ENCODE data around the gene ZNF44. TPM values are rescaled to one million over a fixed set of nuclear protein-coding genes. Genes with fewer than 3 reads are reported as not detected.

ZNF44 gene
- total RNA-seq, 1 donor from 2014 or later = 8.6 TPM

DNA sequence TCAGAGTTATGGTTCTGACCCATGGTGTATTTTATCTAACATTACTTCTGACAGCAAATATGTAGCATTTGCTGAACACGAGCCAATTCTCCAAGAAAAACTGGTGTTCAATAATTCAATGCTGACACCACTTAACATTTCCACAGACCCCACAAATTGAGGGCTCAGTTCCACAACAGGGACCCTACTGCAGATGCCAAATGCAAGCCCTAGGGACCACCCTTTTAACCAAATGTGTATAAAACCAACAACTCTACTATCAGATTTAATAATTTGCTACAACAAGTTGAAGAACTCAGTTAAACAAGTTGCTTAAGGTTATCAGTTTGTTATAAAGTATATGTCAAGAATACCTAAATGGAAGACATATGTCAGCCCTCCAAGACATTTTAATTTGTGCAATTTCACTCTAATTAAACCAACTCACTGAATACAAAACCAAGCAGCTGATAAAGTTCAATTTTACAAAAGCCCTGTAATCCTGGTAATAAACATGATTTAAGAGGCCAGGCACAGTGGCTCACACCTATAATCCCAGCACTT, 6.7 kb downstream of the ZNF44 start:
- no peak for DNase-seq (ENCODE audit: low spot score)
- H3K4me3 Mint-ChIP-seq (ENCODE audit: low read depth) = no peak overlapping the region
- no peaks in the 10 kb centered on the region for H3K27me3 Mint-ChIP-seq (ENCODE audit: low read depth)
- intact Hi-C loops (cut with micrococcal nuclease) = no loop called here
- H3K36me3 Mint-ChIP-seq (ENCODE audit: low read depth) = peaks cover 76% of the 10 kb centered on the region
- H3K9me3 Mint-ChIP-seq = peaks cover 29% of the 10 kb centered on the region
- no peak overlapping the region for H3K27ac Mint-ChIP-seq
- H3K4me1 Mint-ChIP-seq (ENCODE audit: low read depth) = peaks cover 26% of the 10 kb centered on the region

DNA sequence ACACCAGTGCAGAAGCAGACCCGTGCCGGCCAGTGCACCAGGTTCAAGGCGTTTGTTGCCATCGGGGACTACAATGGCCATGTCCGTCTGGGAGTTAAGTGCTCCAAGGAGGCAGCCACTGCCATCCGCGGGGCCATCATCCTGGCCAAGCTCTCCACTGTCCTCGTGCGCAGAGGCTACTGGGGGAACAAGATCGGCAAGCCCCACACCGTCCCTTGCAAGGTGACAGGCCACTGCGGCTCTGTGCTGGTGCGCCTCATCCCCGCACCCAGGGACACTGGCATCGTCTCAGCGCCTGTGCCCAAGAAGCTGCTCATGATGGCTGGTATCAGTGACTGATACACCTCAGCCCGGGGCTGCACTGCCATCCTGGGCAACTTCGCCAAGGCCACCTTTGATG, 10.1 kb downstream of the ZNF44 start:
- H3K4me1 Mint-ChIP-seq (ENCODE audit: low read depth) = peaks cover 10% of the 10 kb centered on the region
- H3K9me3 Mint-ChIP-seq = peaks cover 50% of the 10 kb centered on the region
- no peak for DNase-seq (ENCODE audit: low spot score)
- intact Hi-C loops (cut with micrococcal nuclease) = no loop called here
- H3K36me3 Mint-ChIP-seq (ENCODE audit: low read depth) = peaks cover 83% of the 10 kb centered on the region
- no peak overlapping the region for H3K27ac Mint-ChIP-seq
- no peaks in the 10 kb centered on the region for H3K27me3 Mint-ChIP-seq (ENCODE audit: low read depth)
- H3K4me3 Mint-ChIP-seq (ENCODE audit: low read depth) = no peak overlapping the region

DNA sequence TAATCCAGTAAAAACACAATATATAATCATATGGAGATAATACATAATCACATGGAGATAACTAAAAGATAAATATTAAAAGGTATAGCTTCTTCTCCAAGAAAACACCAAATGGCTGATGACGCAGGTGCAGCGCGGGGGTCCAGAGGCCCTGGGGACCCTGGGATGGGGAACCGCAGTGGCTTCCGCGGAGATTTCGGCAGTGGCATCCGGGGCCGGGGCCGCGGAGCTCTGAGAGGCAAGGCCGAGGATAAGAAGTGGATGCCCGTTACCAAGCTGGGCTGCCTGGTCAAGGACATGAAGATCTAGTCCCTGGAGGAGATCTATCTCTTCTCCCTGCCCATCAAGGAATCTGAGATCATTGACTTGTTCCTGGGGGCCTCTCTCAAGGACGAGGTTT, 10.5 kb downstream of the ZNF44 start:
- Mint-ChIP-seq H3K9me3 (peaks cover 54% of the 10 kb centered on the region), H3K27me3 (ENCODE audit: low read depth) (no peaks in the 10 kb centered on the region), H3K4me3 (ENCODE audit: low read depth) (no peak overlapping the region), H3K4me1 (ENCODE audit: low read depth) (peaks cover 6% of the 10 kb centered on the region), H3K36me3 (ENCODE audit: low read depth) (peaks cover 83% of the 10 kb centered on the region), H3K27ac (no peak overlapping the region)
- intact Hi-C loops (cut with micrococcal nuclease) = no loop called here
- no peak for DNase-seq (ENCODE audit: low spot score)

DNA sequence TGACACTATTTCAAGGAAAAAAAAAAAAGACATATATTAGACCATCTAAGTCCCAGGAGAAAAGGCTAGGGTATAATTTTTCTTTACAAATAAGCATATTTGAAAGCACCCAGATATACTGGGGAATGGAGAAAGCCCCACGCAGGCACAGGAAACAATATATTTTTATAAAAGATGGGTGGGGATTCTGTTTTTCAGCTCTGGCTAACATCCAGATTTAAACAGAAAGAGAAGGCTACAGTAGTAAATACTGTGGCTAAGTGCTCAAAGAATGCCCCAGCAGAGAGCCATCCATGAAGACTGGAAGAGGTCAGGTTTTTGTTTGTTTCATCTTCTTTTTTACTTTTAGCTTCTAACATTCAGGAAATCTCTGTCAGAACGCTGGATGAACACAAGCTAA, 16.0 kb downstream of the ZNF44 start:
- Mint-ChIP-seq H3K27ac (no peak overlapping the region), H3K27me3 (ENCODE audit: low read depth) (no peaks in the 10 kb centered on the region), H3K9me3 (peaks cover 80% of the 10 kb centered on the region), H3K4me1 (ENCODE audit: low read depth) (no peaks in the 10 kb centered on the region), H3K36me3 (ENCODE audit: low read depth) (peaks cover 86% of the 10 kb centered on the region), H3K4me3 (ENCODE audit: low read depth) (no peak overlapping the region)
- intact Hi-C loops (cut with micrococcal nuclease) = no loop called here
- no peak for DNase-seq (ENCODE audit: low spot score)

DNA sequence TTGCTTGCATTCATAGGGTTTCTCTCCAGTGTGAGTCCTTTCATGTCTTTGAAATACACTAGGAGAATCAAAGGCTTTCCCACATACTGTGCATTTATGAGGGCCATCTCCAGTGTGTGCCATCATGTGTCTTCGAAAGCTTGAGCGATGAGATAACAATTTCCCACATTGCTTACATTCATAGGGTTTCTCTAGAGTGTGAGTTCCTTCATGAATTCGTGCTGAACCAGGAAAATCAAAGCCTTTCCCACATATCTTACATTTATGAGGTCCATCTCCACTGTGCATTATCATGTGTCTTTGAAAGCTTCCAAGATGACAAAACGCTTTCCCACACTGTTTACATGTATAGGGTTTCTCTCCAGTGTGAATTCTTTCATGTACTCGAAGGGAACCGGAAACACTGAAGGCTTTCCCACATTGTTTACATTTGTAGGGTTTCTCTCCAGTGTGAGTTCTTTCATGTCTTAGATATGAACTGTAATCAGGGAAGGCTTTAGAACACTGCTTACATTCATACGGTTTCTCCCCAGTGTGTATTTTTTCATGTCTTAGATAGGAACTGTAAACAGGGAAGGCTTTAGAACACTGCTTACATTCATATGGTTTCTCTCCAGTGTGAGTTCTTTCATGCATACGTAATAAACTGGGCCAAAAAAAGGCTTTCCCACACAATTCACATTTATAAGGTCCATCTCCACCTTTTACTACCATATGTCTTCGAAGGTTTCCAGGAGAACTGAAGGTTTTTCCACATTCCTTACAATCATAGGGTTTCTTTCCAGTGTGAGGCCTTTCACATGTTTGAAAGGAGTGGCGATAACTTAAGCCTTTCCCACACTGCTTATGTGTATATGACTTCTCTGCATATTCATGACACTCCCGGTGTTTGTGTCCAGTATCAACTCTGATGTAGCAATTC, 21.4 kb downstream of the ZNF44 start:
- no peak for DNase-seq (ENCODE audit: low spot score)
- Mint-ChIP-seq H3K4me1 (ENCODE audit: low read depth) (no peaks in the 10 kb centered on the region), H3K27ac (no peak overlapping the region), H3K27me3 (ENCODE audit: low read depth) (no peaks in the 10 kb centered on the region), H3K4me3 (ENCODE audit: low read depth) (no peak overlapping the region), H3K36me3 (ENCODE audit: low read depth) (peaks cover 85% of the 10 kb centered on the region), H3K9me3 (peaks cover 83% of the 10 kb centered on the region)
- intact Hi-C loops (cut with micrococcal nuclease) = no loop called here

DNA sequence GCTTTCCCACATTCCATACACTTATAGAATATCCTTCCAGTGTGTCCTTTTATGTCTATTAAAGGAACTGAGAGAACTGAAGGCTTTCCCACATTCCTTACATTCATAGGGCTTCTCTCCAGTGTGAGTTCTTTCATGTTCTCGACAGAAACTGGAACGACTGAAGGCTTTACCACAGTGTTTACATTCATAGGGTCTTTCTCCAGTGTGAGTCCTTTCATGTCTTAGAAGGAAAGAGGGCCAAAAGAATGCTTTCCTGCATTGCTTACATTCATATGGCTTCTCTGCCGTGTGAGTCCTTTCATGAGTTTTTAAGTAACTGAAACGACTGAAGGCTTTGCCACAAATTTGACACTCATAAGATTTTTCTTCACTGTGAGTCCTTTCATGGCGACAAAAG, 22.3 kb downstream of the ZNF44 start:
- Mint-ChIP-seq H3K4me3 (ENCODE audit: low read depth) (no peak overlapping the region), H3K9me3 (peaks cover 84% of the 10 kb centered on the region), H3K27me3 (ENCODE audit: low read depth) (no peaks in the 10 kb centered on the region), H3K27ac (no peak overlapping the region), H3K36me3 (ENCODE audit: low read depth) (peaks cover 81% of the 10 kb centered on the region), H3K4me1 (ENCODE audit: low read depth) (no peaks in the 10 kb centered on the region)
- intact Hi-C loops (cut with micrococcal nuclease) = no loop called here
- DNase-seq (ENCODE audit: low spot score) = no peak

DNA sequence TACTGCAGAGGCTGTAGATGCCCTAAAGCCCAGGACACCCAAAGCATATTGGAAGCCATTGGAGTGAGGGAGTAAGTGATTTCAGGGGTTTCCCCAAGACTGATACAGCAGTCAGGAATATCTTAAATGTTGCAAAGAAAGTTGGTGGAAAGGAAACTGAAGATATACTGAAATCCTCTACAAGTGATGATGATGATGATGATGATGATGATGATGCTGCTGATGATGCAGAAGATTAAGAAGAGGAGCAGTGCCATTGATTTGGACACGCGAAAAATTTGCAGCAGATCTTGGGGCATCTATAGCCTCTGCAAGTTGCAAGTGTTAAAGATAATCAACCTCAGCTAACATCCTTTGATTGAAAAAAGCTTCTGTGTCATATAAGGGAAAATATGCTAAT, 23.8 kb downstream of the ZNF44 start:
- peaks cover 69% of the 10 kb centered on the region for H3K36me3 Mint-ChIP-seq (ENCODE audit: low read depth)
- H3K4me1 Mint-ChIP-seq (ENCODE audit: low read depth) = no peaks in the 10 kb centered on the region
- intact Hi-C loops (cut with micrococcal nuclease) = no loop called here
- H3K9me3 Mint-ChIP-seq = peaks cover 77% of the 10 kb centered on the region
- H3K27me3 Mint-ChIP-seq (ENCODE audit: low read depth) = no peaks in the 10 kb centered on the region
- no peak overlapping the region for H3K4me3 Mint-ChIP-seq (ENCODE audit: low read depth)
- no peak for DNase-seq (ENCODE audit: low spot score)
- H3K27ac Mint-ChIP-seq = no peak overlapping the region

DNA sequence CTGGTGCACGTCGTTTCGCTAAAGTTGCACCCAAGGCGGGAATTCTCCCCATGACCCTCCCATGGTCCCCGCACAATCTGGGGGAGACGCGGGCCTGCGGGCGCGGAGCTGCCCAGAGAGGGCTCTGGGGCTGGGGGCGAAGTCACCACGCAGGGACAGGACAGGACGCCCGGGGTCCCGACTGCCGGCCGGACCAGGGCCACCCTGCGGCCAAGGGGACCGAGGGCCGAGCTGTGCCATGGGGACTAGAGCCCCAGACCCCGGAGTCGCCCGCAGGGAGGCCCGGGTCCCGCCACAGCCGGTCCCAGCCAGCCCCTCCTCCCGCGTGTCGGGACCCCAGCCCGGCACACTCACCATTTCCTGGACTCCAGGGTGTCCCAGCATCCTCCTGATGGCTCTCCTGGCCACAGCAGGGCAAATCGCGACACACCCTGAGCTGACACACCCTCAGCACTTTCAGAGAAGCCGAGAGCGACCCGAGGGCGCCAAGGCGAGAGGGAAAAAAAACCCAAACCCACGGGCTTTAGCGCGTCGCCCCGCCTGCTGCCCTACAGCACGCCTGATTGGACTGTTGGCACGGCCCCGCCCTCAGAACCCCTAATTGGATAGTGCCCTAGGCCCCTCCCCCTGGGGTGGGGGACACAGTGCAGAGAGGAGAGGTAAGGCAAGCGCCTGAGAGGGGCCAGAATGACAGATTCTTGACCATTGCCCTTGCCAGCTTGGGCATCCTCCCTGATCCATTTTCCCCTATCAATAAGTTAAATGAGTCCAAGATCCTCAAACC, 28.6 kb downstream of the ZNF44 start:
- H3K4me3 Mint-ChIP-seq (ENCODE audit: low read depth) = no peak overlapping the region
- H3K9me3 Mint-ChIP-seq = peaks cover 66% of the 10 kb centered on the region
- H3K27me3 Mint-ChIP-seq (ENCODE audit: low read depth) = no peaks in the 10 kb centered on the region
- intact Hi-C loops (cut with micrococcal nuclease) = no loop called here
- H3K4me1 Mint-ChIP-seq (ENCODE audit: low read depth) = no peaks in the 10 kb centered on the region
- no peak overlapping the region for H3K27ac Mint-ChIP-seq
- H3K36me3 Mint-ChIP-seq (ENCODE audit: low read depth) = peaks cover 34% of the 10 kb centered on the region
- DNase-seq (ENCODE audit: low spot score) = no peak

DNA sequence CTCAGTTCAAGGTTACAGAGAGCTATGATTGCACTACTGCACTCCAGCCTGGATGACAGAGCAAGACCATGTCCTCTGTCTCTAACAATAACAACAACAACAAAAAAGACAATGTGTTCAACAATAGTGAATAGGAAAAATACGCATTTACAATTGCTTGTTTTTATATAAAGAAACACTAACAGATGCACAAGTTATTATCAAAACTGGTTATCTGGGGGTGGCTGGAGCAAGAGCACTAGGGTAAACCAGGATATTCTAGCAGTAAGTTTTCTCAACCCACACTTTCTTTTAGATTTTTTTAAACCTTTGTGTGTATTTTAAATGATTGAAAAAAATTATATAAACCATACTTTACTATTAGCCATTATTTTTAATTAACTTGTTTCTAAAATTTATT, 33.1 kb downstream of the ZNF44 start:
- DNase-seq (ENCODE audit: low spot score) = no peak
- intact Hi-C loops (cut with micrococcal nuclease) = no loop called here
- Mint-ChIP-seq H3K36me3 (ENCODE audit: low read depth) (peaks cover 10% of the 10 kb centered on the region), H3K4me1 (ENCODE audit: low read depth) (no peaks in the 10 kb centered on the region), H3K4me3 (ENCODE audit: low read depth) (no peak overlapping the region), H3K9me3 (peaks cover 54% of the 10 kb centered on the region), H3K27me3 (ENCODE audit: low read depth) (no peaks in the 10 kb centered on the region), H3K27ac (no peak overlapping the region)

DNA sequence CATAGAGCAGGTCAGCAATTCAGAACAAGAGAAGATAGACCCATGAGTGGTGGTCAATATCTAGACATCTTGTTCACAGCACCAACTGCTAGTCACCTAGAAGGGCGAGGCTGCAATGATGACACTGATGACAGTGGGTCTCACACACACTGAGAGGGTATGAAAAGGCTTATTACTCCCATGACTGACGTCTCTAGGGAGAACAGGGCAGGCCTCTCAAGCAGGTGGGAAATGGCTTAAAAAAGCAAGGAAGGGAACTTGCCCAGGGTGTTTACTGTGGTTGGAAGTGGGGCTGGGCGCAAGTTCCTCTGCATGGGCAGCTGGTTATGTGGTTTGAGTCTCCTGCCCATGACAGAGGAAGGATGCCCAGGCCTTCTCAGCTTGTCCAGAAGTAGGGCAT, 33.8 kb downstream of the ZNF44 start:
- H3K27ac Mint-ChIP-seq = no peak overlapping the region
- H3K9me3 Mint-ChIP-seq = peaks cover 61% of the 10 kb centered on the region
- H3K27me3 Mint-ChIP-seq (ENCODE audit: low read depth) = no peaks in the 10 kb centered on the region
- DNase-seq (ENCODE audit: low spot score) = no peak
- H3K4me1 Mint-ChIP-seq (ENCODE audit: low read depth) = no peaks in the 10 kb centered on the region
- no peak overlapping the region for H3K4me3 Mint-ChIP-seq (ENCODE audit: low read depth)
- H3K36me3 Mint-ChIP-seq (ENCODE audit: low read depth) = peaks cover 10% of the 10 kb centered on the region
- intact Hi-C loops (cut with micrococcal nuclease) = no loop called here

DNA sequence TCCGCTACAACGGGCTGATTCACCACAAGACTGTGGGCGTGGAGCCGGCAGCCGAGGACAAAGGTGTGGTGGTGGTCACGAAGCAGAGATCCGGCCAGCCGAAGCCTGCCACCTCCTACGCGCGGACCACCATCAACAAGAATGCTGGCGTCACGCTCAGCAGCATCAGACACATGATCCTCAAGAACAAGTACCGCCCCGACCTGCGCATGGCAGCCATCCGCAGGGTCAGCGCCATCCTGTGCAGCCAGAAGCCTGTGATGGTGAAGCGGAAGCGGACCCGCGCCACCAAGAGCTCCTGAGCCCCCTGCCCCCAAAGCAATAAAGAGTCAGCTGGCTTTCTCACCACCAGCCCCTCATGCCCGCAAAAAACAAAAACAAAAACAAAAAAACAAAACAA, 34.4 kb downstream of the ZNF44 start:
- H3K4me1 Mint-ChIP-seq (ENCODE audit: low read depth) = no peaks in the 10 kb centered on the region
- H3K27ac Mint-ChIP-seq = no peak overlapping the region
- no peak overlapping the region for H3K4me3 Mint-ChIP-seq (ENCODE audit: low read depth)
- peaks cover 5% of the 10 kb centered on the region for H3K36me3 Mint-ChIP-seq (ENCODE audit: low read depth)
- H3K9me3 Mint-ChIP-seq = peaks cover 60% of the 10 kb centered on the region
- intact Hi-C loops (cut with micrococcal nuclease) = no loop called here
- no peak for DNase-seq (ENCODE audit: low spot score)
- H3K27me3 Mint-ChIP-seq (ENCODE audit: low read depth) = no peaks in the 10 kb centered on the region

DNA sequence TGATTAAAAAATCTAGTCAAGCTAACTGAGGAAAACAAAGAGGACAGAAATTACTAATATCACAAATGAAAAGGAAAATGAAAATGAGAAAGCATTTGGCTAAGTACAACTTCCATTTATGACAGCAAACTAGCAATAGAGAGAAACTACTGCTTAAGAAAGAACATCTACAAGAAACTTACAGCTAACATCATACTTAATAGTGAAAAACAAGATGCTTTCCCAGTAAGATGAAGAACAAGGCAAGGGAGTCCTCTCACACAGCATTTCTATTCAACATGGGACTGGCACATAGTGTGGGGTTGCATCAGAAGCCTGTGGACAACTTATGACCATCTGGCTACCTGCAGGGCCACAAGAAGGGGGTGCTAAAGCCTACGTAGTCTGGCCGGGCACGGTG, 39.3 kb downstream of the ZNF44 start:
- no peaks in the 10 kb centered on the region for H3K4me1 Mint-ChIP-seq (ENCODE audit: low read depth)
- H3K36me3 Mint-ChIP-seq (ENCODE audit: low read depth) = peaks cover 5% of the 10 kb centered on the region
- intact Hi-C loops (cut with micrococcal nuclease) = no loop called here
- no peak for DNase-seq (ENCODE audit: low spot score)
- no peak overlapping the region for H3K27ac Mint-ChIP-seq
- H3K27me3 Mint-ChIP-seq (ENCODE audit: low read depth) = no peaks in the 10 kb centered on the region
- H3K9me3 Mint-ChIP-seq = peaks cover 54% of the 10 kb centered on the region
- no peak overlapping the region for H3K4me3 Mint-ChIP-seq (ENCODE audit: low read depth)

DNA sequence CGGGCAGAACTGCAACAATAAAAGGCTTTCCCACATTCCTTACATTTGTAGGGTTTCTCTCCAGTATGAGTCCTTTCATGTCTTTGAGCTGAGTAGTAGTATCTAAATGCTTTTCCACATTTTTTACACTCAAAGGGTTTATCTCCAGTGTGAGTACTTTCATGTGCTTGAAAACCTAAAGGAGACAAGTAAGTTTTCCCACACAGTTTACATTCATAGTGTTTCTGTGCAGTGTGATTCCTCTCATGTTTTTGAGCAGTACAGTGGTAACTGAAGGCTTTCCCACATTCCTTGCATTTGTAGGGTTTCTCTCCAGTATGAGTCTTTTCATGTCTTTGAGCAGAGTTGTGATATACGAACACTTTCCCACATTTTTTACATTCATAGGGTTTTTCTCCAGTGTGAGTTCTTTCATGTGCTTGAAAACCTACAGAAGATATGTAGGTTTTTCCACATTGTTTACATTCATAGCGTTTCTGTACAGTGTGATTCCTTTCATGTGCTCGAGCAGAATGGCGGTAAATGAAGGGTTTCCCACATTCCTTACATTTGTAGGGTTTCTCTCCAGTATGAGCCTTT, 47.0 kb downstream of the ZNF44 start:
- H3K4me1 Mint-ChIP-seq (ENCODE audit: low read depth) = no peaks in the 10 kb centered on the region
- H3K27ac Mint-ChIP-seq = no peak overlapping the region
- no peaks in the 10 kb centered on the region for H3K27me3 Mint-ChIP-seq (ENCODE audit: low read depth)
- no peak overlapping the region for H3K4me3 Mint-ChIP-seq (ENCODE audit: low read depth)
- intact Hi-C loops (cut with micrococcal nuclease) = no loop called here
- DNase-seq (ENCODE audit: low spot score) = no peak
- H3K36me3 Mint-ChIP-seq (ENCODE audit: low read depth) = peaks cover 15% of the 10 kb centered on the region
- peaks cover 65% of the 10 kb centered on the region for H3K9me3 Mint-ChIP-seq

Measured in activated T-helper 2 cell treated with anti-CD3 and anti-CD28 coated beads, Interferon-gamma antibody, Interleukin-2, Interleukin-4, amounts not matched to agents 10 μg/mL and 5 μg/mL and 100 μg/mL, durations not matched to agents 14 hours and 24 hours and 36 hours (primary cell).